HCT116 (cell line): Measurements from ENCODE around the gene ENTR1. TPM values are rescaled to one million over a fixed set of nuclear protein-coding genes. Genes with fewer than 3 reads are reported as not detected.

Source experiments
- ATAC-seq: fragments of 200-7000 bp; cut with Tn5 transposase; 2 replicates; pipeline ENCODE4 v1.9.1; 2020; ENCODE audit warnings: mild to moderate bottlenecking, moderate library complexity
- BruUV-seq: library from RNA; stranded (reverse); fragments of 400-500 nt; replicated peaks from 2 replicates; lab custom pipeline; 2021; lab: Mats Ljungman, UMichigan
- CTCF ChIA-PET: fragments of 300-600 bp; sonication (Branson Sonifier 250); formaldehyde crosslinking; loops from one replicate; lab custom pipeline; 2021; ENCODE audit warnings: antibody characterized with exemption; lab: Charles Lee
- POLR2A ChIA-PET: fragments of 300-600, 350-600 bp; sonication (Branson Sonifier 250); formaldehyde crosslinking; loops from one replicate; lab custom pipeline; 2021; ENCODE audit warnings: antibody characterized with exemption; lab: Charles Lee
- RAD21 ChIA-PET, 2 experiments: fragments of 300-600 bp; sonication (Branson Sonifier 250); formaldehyde crosslinking; loops; one replicate each; lab custom pipeline; 2023; ENCODE audit warnings: low total read pairs in 2 of 2; ENCODE audit not compliant: uncharacterized antibody in 2 of 2, unreplicated experiment in 2 of 2, low non-redundant PET in 1 of 2; lab: Charles Lee
- DNase-seq: peaks from one replicate; pipeline ENCODE4 v3.0.0-alpha.2; 2010; ENCODE audit warnings: low read depth, low spot score
- H2AFZ ChIP-seq: fragments of 200-600 bp; shearing (Covaris generic), sonication (generic); 2 replicates; pipeline ENCODE4 v1.6.1; 2017; ENCODE audit warnings: low read depth, mixed run types, mixed read lengths, antibody characterized with exemption, low read length; ENCODE audit not compliant: poor library complexity, severe bottlenecking
- H3K27ac ChIP-seq: 2 replicates; pipeline ENCODE4 v1.5.1; 2012; ENCODE audit warnings: low read depth, low read length
- H3K27me3 ChIP-seq: fragments of 200-600 bp; sonication (generic); 2 replicates; pipeline ENCODE4 v1.6.1; 2016; ENCODE audit warnings: mixed run types, low read length, mixed read lengths; ENCODE audit not compliant: insufficient read depth
- H3K36me3 ChIP-seq, 2 experiments: fragments of 200-500 bp in 1 of 2; fragments of 200-600 bp in 1 of 2; sonication (Bioruptor generic) in 1 of 2; sonication (generic) in 1 of 2; 2 replicates each; pipeline versions ENCODE4 v1.5.1 to v1.6.1; 2014 to 2016; ENCODE audit warnings: low read length in 2 of 2, inconsistent platforms in 1 of 2, mixed read lengths in 1 of 2, mixed run types in 1 of 2; ENCODE audit not compliant: insufficient read depth in 2 of 2, control insufficient read depth in 1 of 2
- H3K4me1 ChIP-seq, 2 experiments: fragments of 200-600 bp in 1 of 2; sonication (generic) in 1 of 2; 2 replicates each; pipeline versions ENCODE4 v1.5.1 to v1.6.1; 2012 to 2017; ENCODE audit warnings: low read length in 2 of 2, inconsistent platforms in 1 of 2, mild to moderate bottlenecking in 1 of 2, mixed read lengths in 1 of 2, mixed run types in 1 of 2, moderate library complexity in 1 of 2; ENCODE audit not compliant: insufficient read depth in 2 of 2, control insufficient read depth in 1 of 2
- H3K4me2 ChIP-seq: fragments of 200-600 bp; sonication (generic); 2 replicates; pipeline ENCODE4 v1.6.1; 2017; ENCODE audit warnings: mixed run types, low read length, mixed read lengths
- H3K4me3 ChIP-seq, 2 experiments: fragments of 200-600 bp in 1 of 2; sonication (generic) in 1 of 2; replicated peaks in 1 of 2; 2 replicates each; pipeline ENCODE4 v1.5.1; 2011 to 2016; ENCODE audit warnings: low read length in 2 of 2, control low read depth in 1 of 2, low read depth in 1 of 2, mild to moderate bottlenecking in 1 of 2, mixed read lengths in 1 of 2, mixed run types in 1 of 2
- H3K79me2 ChIP-seq: fragments of 200-600 bp; sonication (generic); 2 replicates; pipeline ENCODE4 v1.6.1; 2017; ENCODE audit warnings: mild to moderate bottlenecking, mixed run types, low read length, moderate library complexity, mixed read lengths; ENCODE audit not compliant: insufficient read depth
- H3K9ac ChIP-seq: fragments of 200-600 bp; sonication (generic); 2 replicates; pipeline ENCODE4 v1.6.1; 2016; ENCODE audit warnings: low read length, mixed read lengths
- H3K9me2 ChIP-seq: fragments of 200-600 bp; sonication (generic), shearing (Covaris generic); 2 replicates; pipeline ENCODE4 v1.6.1; 2017; ENCODE audit warnings: mixed run types, mild to moderate bottlenecking, moderate library complexity; ENCODE audit not compliant: insufficient read depth
- H3K9me3 ChIP-seq, 2 experiments: fragments of 200-500 bp in 1 of 2; fragments of 200-600 bp in 1 of 2; sonication (Bioruptor generic) in 1 of 2; sonication (generic) in 1 of 2; 2 replicates each; pipeline ENCODE4 v1.6.1; 2014 to 2017; ENCODE audit warnings: low read length in 2 of 2, mixed read lengths in 2 of 2, inconsistent platforms in 1 of 2, low read depth in 1 of 2, mild to moderate bottlenecking in 1 of 2, mixed run types in 1 of 2, moderate library complexity in 1 of 2; ENCODE audit not compliant: control insufficient read depth in 1 of 2, insufficient read depth in 1 of 2
- H4K20me1 ChIP-seq: fragments of 200-600 bp; sonication (generic), shearing (Covaris generic); 2 replicates; pipeline ENCODE4 v1.6.1; 2017; ENCODE audit warnings: mixed run types, mild to moderate bottlenecking, moderate library complexity; ENCODE audit not compliant: insufficient read depth
- CBX3 ChIP-seq: IDR thresholded peaks from 2 replicates; pipeline ENCODE4 v1.6.1; 2012; ENCODE audit warnings: low read depth
- CEBPB ChIP-seq: IDR thresholded peaks from 2 replicates; pipeline ENCODE4 v1.6.1; 2012; ENCODE audit warnings: low read depth
- EGR1 ChIP-seq: IDR thresholded peaks from 2 replicates; pipeline ENCODE4 v1.6.1; 2012; ENCODE audit warnings: low read depth
- ELF1 ChIP-seq: IDR thresholded peaks from 2 replicates; pipeline ENCODE4 v1.6.1; 2012; ENCODE audit warnings: low read depth, borderline replicate concordance
- EZH2 ChIP-seq: fragments of 200-600 bp; sonication (generic); IDR thresholded peaks from 2 replicates; pipeline ENCODE4 v1.6.1; 2017; ENCODE audit warnings: antibody characterized with exemption, mixed run types
- EZH2phosphoT487 ChIP-seq: fragments of 200-600 bp; IDR thresholded peaks from 2 replicates; pipeline ENCODE4 v1.6.1; 2018; ENCODE audit warnings: antibody characterized with exemption, borderline replicate concordance
- FOSL1 ChIP-seq: IDR thresholded peaks from 2 replicates; pipeline ENCODE4 v1.6.1; 2012; ENCODE audit warnings: low read depth
- JUND ChIP-seq: IDR thresholded peaks from 2 replicates; pipeline ENCODE4 v1.6.1; 2012
- POLR2A ChIP-seq: IDR thresholded peaks from 2 replicates; pipeline ENCODE4 v1.7.0; 2011; ENCODE audit warnings: borderline replicate concordance; ENCODE audit not compliant: insufficient read depth, insufficient read length; ENCODE audit errors: extremely low read depth
- POLR2AphosphoS5 ChIP-seq: IDR thresholded peaks from 2 replicates; pipeline ENCODE4 v1.6.1; 2011; ENCODE audit warnings: mild to moderate bottlenecking, low read depth, low read length, moderate library complexity
- RAD21 ChIP-seq: IDR thresholded peaks from 2 replicates; pipeline ENCODE4 v1.6.1; 2012; ENCODE audit warnings: low read depth, mild to moderate bottlenecking
- REST ChIP-seq: IDR thresholded peaks from 2 replicates; pipeline ENCODE4 v1.6.1; 2012; ENCODE audit warnings: low read depth
- SIN3A ChIP-seq: IDR thresholded peaks from 2 replicates; pipeline ENCODE4 v1.6.1; 2012; ENCODE audit warnings: low read depth
- SP1 ChIP-seq: IDR thresholded peaks from 2 replicates; pipeline ENCODE4 v1.6.1; 2012; ENCODE audit warnings: low read depth
- SRF ChIP-seq: IDR thresholded peaks from 2 replicates; pipeline ENCODE4 v1.6.1; 2012; ENCODE audit warnings: low read depth
- TCF7L2 ChIP-seq: IDR thresholded peaks from 2 replicates; pipeline ENCODE4 v1.7.0; 2011; ENCODE audit warnings: borderline replicate concordance, inconsistent platforms; ENCODE audit not compliant: insufficient read depth, insufficient read length; ENCODE audit errors: extremely low read depth
- ZFX ChIP-seq: fragments of 450-650 bp; IDR thresholded peaks from 2 replicates; pipeline ENCODE4 v1.6.1; 2017
- intact Hi-C: fragments of 100-400 bp; cut with micrococcal nuclease; formaldehyde crosslinking; loops from 2 replicates; pipeline ENCODE4 v1.10.0; 2022
- total RNA-seq: library from RNA; stranded (reverse); gene quantifications from one replicate; pipeline ENCODE4 v1.2.1, GENCODE V29; 2021; ENCODE audit not compliant: unreplicated experiment
- TF ChIP-seq, protein P1 (sequence below): IDR thresholded peaks from 2 replicates; pipeline ENCODE4 v1.6.1; 2012
- TF ChIP-seq, protein P2 (sequence below), 3 experiments: fragments of 200-600 bp in 1 of 3; sonication (generic) in 1 of 3; IDR thresholded peaks in 2 of 3; conservative IDR thresholded peaks in 1 of 3; 2 replicates each; pipeline ENCODE4 v1.5.1; 2012 to 2017; ENCODE audit warnings: low read depth in 2 of 3, low read length in 2 of 3, antibody characterized with exemption in 1 of 3, borderline replicate concordance in 1 of 3, control low read depth in 1 of 3, mild to moderate bottlenecking in 1 of 3, mixed read lengths in 1 of 3, mixed run types in 1 of 3, moderate library complexity in 1 of 3; ENCODE audit not compliant: insufficient read depth in 1 of 3
- TF ChIP-seq, protein P3 (sequence below): IDR thresholded peaks from 2 replicates; pipeline ENCODE4 v1.6.1; 2011; ENCODE audit warnings: mild to moderate bottlenecking, low read length, moderate library complexity; ENCODE audit not compliant: insufficient replicate concordance; ENCODE audit errors: extremely low read depth

The ENTR1 gene
- total RNA-seq, 1 experiment from 2014 or later, result 119 TPM

DNA sequence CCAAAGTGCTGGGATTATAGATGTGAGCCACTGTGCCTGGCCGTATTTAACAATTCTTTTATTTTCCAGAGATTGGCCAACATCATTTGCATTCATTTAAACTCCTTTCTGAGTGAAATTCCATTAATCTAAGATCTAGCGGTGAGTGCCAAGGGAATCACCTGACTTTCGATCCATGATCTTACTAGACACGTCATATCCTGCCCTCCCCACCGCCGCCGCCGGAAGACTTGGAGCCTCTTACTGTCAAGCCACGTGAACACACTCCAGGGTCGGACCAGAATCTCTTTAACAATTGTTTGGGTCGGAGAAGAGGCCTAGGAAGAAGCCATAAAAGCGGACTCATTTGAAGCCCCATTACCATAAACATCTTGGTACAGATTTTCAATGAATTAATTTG lies 16.4 kb upstream of the ENTR1 start:
- Histone ChIP-seq H4K20me1 (no peaks in the 10 kb centered on the region), H3K27me3 (no peaks in the 10 kb centered on the region), H3K79me2 (no peaks in the 10 kb centered on the region), H3K9me3 (no peaks in the 10 kb centered on the region), H3K4me1 (no peaks in the 10 kb centered on the region), H3K4me2 (no peak overlapping the region), H3K9me2 (no peaks in the 10 kb centered on the region), H3K9ac (no peak overlapping the region), H3K27ac (no peak overlapping the region), H3K4me3 (no peak overlapping the region), H2AFZ (no peak overlapping the region), H3K36me3 (peaks cover 17 to 24% of the 10 kb centered on the region in 2 experiments; a peak in 3 of 4 replicates)
- CTCF ChIA-PET, result no interaction called here
- ATAC-seq (no peak), DNase-seq (no peak)
- BruUV-seq, result no TSS peak
- RAD21 ChIA-PET, result no interaction called here
- intact Hi-C loops, result no loop called here
- POLR2A ChIA-PET, result no interaction called here
- TF ChIP-seq TCF7L2, result no peak
- no peak for TF ChIP-seq JUND
- TF ChIP-seq SP1, result no peak
- no peak for TF ChIP-seq EZH2phosphoT487
- no peak for TF ChIP-seq SRF
- no peak for TF ChIP-seq REST
- TF ChIP-seq, protein P1, sequence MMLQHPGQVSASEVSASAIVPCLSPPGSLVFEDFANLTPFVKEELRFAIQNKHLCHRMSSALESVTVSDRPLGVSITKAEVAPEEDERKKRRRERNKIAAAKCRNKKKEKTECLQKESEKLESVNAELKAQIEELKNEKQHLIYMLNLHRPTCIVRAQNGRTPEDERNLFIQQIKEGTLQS, result no peak
- no peak for TF ChIP-seq RAD21
- TF ChIP-seq, protein P2, sequence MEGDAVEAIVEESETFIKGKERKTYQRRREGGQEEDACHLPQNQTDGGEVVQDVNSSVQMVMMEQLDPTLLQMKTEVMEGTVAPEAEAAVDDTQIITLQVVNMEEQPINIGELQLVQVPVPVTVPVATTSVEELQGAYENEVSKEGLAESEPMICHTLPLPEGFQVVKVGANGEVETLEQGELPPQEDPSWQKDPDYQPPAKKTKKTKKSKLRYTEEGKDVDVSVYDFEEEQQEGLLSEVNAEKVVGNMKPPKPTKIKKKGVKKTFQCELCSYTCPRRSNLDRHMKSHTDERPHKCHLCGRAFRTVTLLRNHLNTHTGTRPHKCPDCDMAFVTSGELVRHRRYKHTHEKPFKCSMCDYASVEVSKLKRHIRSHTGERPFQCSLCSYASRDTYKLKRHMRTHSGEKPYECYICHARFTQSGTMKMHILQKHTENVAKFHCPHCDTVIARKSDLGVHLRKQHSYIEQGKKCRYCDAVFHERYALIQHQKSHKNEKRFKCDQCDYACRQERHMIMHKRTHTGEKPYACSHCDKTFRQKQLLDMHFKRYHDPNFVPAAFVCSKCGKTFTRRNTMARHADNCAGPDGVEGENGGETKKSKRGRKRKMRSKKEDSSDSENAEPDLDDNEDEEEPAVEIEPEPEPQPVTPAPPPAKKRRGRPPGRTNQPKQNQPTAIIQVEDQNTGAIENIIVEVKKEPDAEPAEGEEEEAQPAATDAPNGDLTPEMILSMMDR (IDR thresholded peaks at IDR 0.05 in 2 of 3, conservative IDR thresholded peaks at IDR 0.05 in 1 of 3; ENCODE audit: borderline replicate concordance in 1 of 3, insufficient read depth in 1 of 3, low read depth in 2 of 3, low read length in 2 of 3), result no peak
- TF ChIP-seq POLR2AphosphoS5, result no peak
- TF ChIP-seq CEBPB, result no peak
- TF ChIP-seq FOSL1, result no peak
- TF ChIP-seq EGR1, result no peak
- no peak for TF ChIP-seq ZFX
- TF ChIP-seq SIN3A, result no peak
- TF ChIP-seq CBX3, result no peak
- TF ChIP-seq, protein P3, sequence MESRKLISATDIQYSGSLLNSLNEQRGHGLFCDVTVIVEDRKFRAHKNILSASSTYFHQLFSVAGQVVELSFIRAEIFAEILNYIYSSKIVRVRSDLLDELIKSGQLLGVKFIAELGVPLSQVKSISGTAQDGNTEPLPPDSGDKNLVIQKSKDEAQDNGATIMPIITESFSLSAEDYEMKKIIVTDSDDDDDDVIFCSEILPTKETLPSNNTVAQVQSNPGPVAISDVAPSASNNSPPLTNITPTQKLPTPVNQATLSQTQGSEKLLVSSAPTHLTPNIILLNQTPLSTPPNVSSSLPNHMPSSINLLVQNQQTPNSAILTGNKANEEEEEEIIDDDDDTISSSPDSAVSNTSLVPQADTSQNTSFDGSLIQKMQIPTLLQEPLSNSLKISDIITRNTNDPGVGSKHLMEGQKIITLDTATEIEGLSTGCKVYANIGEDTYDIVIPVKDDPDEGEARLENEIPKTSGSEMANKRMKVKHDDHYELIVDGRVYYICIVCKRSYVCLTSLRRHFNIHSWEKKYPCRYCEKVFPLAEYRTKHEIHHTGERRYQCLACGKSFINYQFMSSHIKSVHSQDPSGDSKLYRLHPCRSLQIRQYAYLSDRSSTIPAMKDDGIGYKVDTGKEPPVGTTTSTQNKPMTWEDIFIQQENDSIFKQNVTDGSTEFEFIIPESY, result no peak
- TF ChIP-seq ELF1, result no peak
- TF ChIP-seq POLR2A, result no peak
- TF ChIP-seq EZH2, result no peak
